Measurements from ENCODE around the gene MAGI2.
"Not testable (repeated sequence)": the region's sequence is repeated elsewhere in the genome, so short reads cannot be mapped to it uniquely, and the experiment has no call there.

The MAGI2 gene

GRCh38 chr7:78383096-78383880 lies 1070.2 kb downstream of the MAGI2 start:
- DNase-seq: no peak

GRCh38 chr7:78379148-78379547 lies 1074.3 kb downstream of the MAGI2 start:
- no peak for DNase-seq

- DNase-seq: no peak
Observed at GRCh38 chr7:78377532-78377931, 1075.9 kb downstream of the MAGI2 start.

- DNase-seq: no peak
Observed at GRCh38 chr7:78370936-78371335, 1082.5 kb downstream of the MAGI2 start.

GRCh38 chr7:78368771-78369170 lies 1084.7 kb downstream of the MAGI2 start:
- DNase-seq: no peak

- no peak for DNase-seq
Observed at GRCh38 chr7:78367280-78367773, 1086.1 kb downstream of the MAGI2 start.

- no peak for DNase-seq
Observed at GRCh38 chr7:78363866-78364265, 1089.6 kb downstream of the MAGI2 start.

GRCh38 chr7:78359836-78360235 lies 1093.6 kb downstream of the MAGI2 start:
- DNase-seq: no peak

GRCh38 chr7:78357709-78358108 lies 1095.8 kb downstream of the MAGI2 start:
- DNase-seq: no peak

- no peak for DNase-seq
Observed at GRCh38 chr7:78355834-78356233, 1097.6 kb downstream of the MAGI2 start.

GRCh38 chr7:78350926-78351325 lies 1102.5 kb downstream of the MAGI2 start:
- no peak for DNase-seq

GRCh38 chr7:78350391-78350790 lies 1103.1 kb downstream of the MAGI2 start:
- DNase-seq: no peak

- no peak for DNase-seq
Observed at GRCh38 chr7:78346827-78347226, 1106.6 kb downstream of the MAGI2 start.

- no peak for DNase-seq
Observed at GRCh38 chr7:78345979-78346378, 1107.5 kb downstream of the MAGI2 start.

GRCh38 chr7:78345293-78345911 lies 1108.1 kb downstream of the MAGI2 start:
- no peak for DNase-seq

GRCh38 chr7:78334426-78334825 lies 1119.0 kb downstream of the MAGI2 start:
- DNase-seq: no peak

GRCh38 chr7:78333530-78334425 lies 1119.7 kb downstream of the MAGI2 start:
- DNase-seq: no peak

GRCh38 chr7:78329001-78329655 lies 1124.3 kb downstream of the MAGI2 start:
- DNase-seq: no peak

- DNase-seq: no peak
Observed at GRCh38 chr7:78327718-78328117, 1125.7 kb downstream of the MAGI2 start.

- DNase-seq: no peak
Observed at GRCh38 chr7:78326876-78327275, 1126.6 kb downstream of the MAGI2 start.

GRCh38 chr7:78326189-78326588 lies 1127.3 kb downstream of the MAGI2 start:
- DNase-seq: no peak

GRCh38 chr7:78323118-78323517 lies 1130.3 kb downstream of the MAGI2 start:
- DNase-seq: no peak

GRCh38 chr7:78322231-78322630 lies 1131.2 kb downstream of the MAGI2 start:
- DNase-seq: not testable (repeated sequence)
